HUES6 (cell line): ENCODE data around the gene SYNJ1.
"Not testable (repeated sequence)": the region's sequence is repeated elsewhere in the genome, so short reads cannot be mapped to it uniquely, and the experiment has no call there.

Experiments used
- H3K27ac ChIP-seq: 2 replicates; pipeline ENCODE4 v1.7.0; 2013; ENCODE audit warnings: low read depth, mild to moderate bottlenecking, low read length, inconsistent platforms
- H3K27me3 ChIP-seq: 2 replicates; pipeline ENCODE4 v1.6.1; 2013; ENCODE audit warnings: low read length; ENCODE audit not compliant: control insufficient read depth, insufficient read depth
- H3K36me3 ChIP-seq: 2 replicates; pipeline ENCODE4 v1.6.1; 2013; ENCODE audit warnings: low read length; ENCODE audit not compliant: control insufficient read depth, insufficient read depth
- H3K4me1 ChIP-seq: 2 replicates; pipeline ENCODE4 v1.6.1; 2013; ENCODE audit warnings: low read length; ENCODE audit not compliant: control insufficient read depth, insufficient read depth
- H3K4me3 ChIP-seq: 2 replicates; pipeline ENCODE4 v1.5.1; 2013; ENCODE audit warnings: low read depth, low read length
- H3K9ac ChIP-seq: one replicate; pipeline ENCODE4 v1.6.1; 2013; ENCODE audit warnings: mild to moderate bottlenecking, low read length
- H3K9me3 ChIP-seq: 2 replicates; pipeline ENCODE4 v1.6.1; 2013; ENCODE audit warnings: low read depth, low read length; ENCODE audit not compliant: control insufficient read depth, insufficient read depth

SYNJ1 gene

DNA sequence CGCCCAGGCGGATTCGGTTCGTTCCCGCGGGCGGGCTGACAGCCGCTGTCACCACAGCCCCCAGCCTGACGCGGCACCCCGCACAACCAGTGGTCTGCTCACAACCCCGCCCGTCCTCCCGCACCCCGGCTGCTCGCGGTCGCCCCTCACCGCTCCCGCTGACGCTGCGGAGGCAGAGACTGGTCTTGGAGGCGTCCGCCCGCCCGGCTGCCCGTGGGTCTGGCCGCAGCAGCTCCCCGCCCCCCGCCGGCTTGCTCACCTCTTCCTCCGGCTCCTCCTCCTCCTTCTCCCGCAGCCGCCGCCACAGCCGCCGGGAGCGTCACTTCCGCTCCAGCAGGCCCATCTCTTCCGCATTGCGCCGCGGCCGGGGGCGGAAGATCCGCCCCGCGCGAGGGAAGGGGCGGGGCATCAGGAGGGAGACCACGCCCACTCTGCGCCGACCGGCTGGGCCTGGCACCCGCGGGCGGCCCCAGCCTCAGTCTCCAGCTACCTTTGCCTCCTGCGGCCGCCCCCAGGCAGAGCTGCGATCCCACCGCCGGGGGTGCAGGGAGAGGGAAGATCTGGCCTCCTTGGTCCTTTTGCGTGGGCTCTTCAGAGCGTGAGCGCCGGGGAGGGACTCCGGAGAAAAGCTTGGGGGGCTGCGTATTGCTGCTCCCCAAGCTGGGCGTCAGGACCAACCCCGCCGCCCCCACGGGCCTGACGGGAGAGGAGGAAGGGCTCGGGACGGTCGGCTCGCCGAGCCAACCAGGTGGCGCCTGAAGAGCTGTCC is at the start of gene SYNJ1:
SYNJ1 (minus strand) TSS at position 327 of the 769 bp plus-strand sequence. CDS start 1,118 bp downstream, outside the sequence.
- H3K4me1 ChIP-seq = peaks cover 3% of the 10 kb centered on the region; the same call in 1 of the 2 replicates
- no peaks in the 10 kb centered on the region for H3K27me3 ChIP-seq
- H3K27ac ChIP-seq = peak within 1 kb of the TSS; percentile 26; the same call in 1 of the 2 replicates
- H3K9ac ChIP-seq = peak within 1 kb of the TSS; percentile 59
- 0 out of 2 replicates have a peak, but pooled peaks cover 4% of the 10 kb centered on the region for H3K36me3 ChIP-seq
- no peaks in the 10 kb centered on the region for H3K9me3 ChIP-seq
- H3K4me3 ChIP-seq = peak within 1 kb of the TSS; percentile 95

- Histone ChIP-seq H3K36me3 (no peaks in the 10 kb centered on the region), H3K27me3 (no peaks in the 10 kb centered on the region), H3K4me3 (no peak overlapping the region), H3K27ac (no peak overlapping the region), H3K9me3 (no peaks in the 10 kb centered on the region), H3K9ac (no peak overlapping the region), H3K4me1 (no peaks in the 10 kb centered on the region)
Measured at GRCh38 chr21:32777269-32777668, 49.5 kb upstream of the SYNJ1 start.

GRCh38 chr21:32776743-32777142 is 48.9 kb upstream of the SYNJ1 start:
- H3K9me3 ChIP-seq = no peaks in the 10 kb centered on the region
- no peak overlapping the region for H3K27ac ChIP-seq
- no peaks in the 10 kb centered on the region for H3K27me3 ChIP-seq
- H3K4me1 ChIP-seq = no peaks in the 10 kb centered on the region
- no peak overlapping the region for H3K9ac ChIP-seq
- H3K36me3 ChIP-seq = no peaks in the 10 kb centered on the region
- H3K4me3 ChIP-seq = no peak overlapping the region

- H3K27ac ChIP-seq, H3K9ac ChIP-seq, H3K4me1 ChIP-seq, H3K27me3 ChIP-seq, H3K9me3 ChIP-seq: not testable (repeated sequence)
- Histone ChIP-seq H3K36me3 (peaks cover 15% of the 10 kb centered on the region), H3K4me3 (peak overlapping the region; percentile 99)
Measured at GRCh38 chr21:32773048-32773344, 45.2 kb upstream of the SYNJ1 start.

DNA sequence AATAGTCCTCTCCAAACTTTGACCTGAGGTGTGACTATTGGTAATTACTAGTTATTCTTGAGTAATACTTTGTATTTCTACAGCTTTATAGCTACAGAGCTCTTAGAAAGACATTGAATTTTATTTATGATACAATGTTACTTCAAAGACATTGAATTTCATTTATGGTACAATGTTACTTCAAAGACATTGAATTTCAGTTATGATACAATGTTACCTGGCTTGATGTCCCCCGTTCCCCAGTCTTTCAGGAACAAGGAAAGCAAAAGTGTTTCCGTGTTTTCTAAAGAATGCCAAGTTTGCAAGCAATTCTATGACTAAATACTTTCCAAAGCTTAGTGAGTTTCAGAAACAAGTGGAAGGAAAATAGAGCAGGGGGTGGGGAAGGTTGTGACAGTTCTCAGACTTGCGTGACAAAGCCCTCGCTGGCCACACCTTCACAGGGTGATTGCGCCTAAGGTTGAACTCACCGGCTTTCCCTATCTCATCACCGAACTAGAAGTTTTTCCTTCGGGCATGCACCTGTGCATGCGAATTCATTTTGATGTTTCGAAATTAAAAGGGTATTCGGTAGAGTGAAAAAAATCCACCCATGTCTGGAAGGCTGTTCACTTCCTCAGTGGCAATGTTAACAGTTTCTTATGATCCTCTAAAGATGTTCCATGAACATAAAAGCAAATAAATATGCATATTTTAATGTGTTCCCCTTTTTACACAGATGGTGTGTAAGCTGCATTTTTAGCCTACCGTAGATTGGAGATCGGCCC is 44.7 kb upstream of the SYNJ1 start:
- Histone ChIP-seq H3K27me3 (no peaks in the 10 kb centered on the region), H3K9ac (peak overlapping the region; percentile 59), H3K4me1 (peaks cover 2% of the 10 kb centered on the region; the same call in 1 of the 2 replicates), H3K9me3 (no peaks in the 10 kb centered on the region; the same call in 1 of the 2 replicates), H3K27ac (no peak overlapping the region), H3K4me3 (peak overlapping the region; percentile 99), H3K36me3 (peaks cover 20% of the 10 kb centered on the region)

GRCh38 chr21:32770871-32771523 is 43.2 kb upstream of the SYNJ1 start:
- Histone ChIP-seq H3K27ac (peak overlapping the region; percentile 89), H3K4me1 (peaks cover 2% of the 10 kb centered on the region; the same call in 1 of the 2 replicates), H3K4me3 (peak overlapping the region; percentile 99), H3K9ac (peak overlapping the region; percentile 99), H3K36me3 (peaks cover 35% of the 10 kb centered on the region), H3K9me3 (no peaks in the 10 kb centered on the region; the same call in 1 of the 2 replicates), H3K27me3 (no peaks in the 10 kb centered on the region)

DNA sequence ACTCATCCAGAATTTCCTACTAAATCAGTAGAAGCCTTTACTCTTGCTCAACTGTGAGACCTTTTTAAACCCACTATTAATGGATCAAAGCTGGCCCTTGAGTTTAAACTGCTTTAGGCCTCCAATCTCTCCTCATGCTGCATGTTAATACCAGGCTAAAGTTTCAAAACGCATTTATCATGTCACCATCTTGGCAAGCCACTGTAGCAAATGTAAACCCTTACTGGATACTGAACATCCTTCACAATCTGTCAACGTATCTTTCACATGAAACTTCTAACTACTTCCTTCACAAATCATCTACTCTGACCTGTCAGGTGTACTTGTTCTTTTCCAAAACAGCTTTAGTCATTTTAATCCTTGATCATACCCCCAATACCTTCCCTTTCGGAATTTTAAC is 40.7 kb upstream of the SYNJ1 start:
- no peak overlapping the region for H3K9ac ChIP-seq
- no peaks in the 10 kb centered on the region for H3K27me3 ChIP-seq
- no peak overlapping the region for H3K27ac ChIP-seq
- H3K9me3 ChIP-seq = no peaks in the 10 kb centered on the region; the same call in 1 of the 2 replicates
- no peak overlapping the region for H3K4me3 ChIP-seq
- peaks cover 59% of the 10 kb centered on the region for H3K36me3 ChIP-seq
- peaks cover 2% of the 10 kb centered on the region; the same call in 1 of the 2 replicates for H3K4me1 ChIP-seq

GRCh38 chr21:32765058-32765457 is 37.2 kb upstream of the SYNJ1 start:
- no peaks in the 10 kb centered on the region; the same call in 1 of the 2 replicates for H3K9me3 ChIP-seq
- peaks cover 91% of the 10 kb centered on the region for H3K36me3 ChIP-seq
- H3K4me1 ChIP-seq = peaks cover under 1% of the 10 kb centered on the region; the same call in 1 of the 2 replicates

GRCh38 chr21:32764186-32764585 is 36.4 kb upstream of the SYNJ1 start:
- no peaks in the 10 kb centered on the region for H3K4me1 ChIP-seq
- H3K9me3 ChIP-seq = no peaks in the 10 kb centered on the region; the same call in 1 of the 2 replicates
- peaks cover 95% of the 10 kb centered on the region for H3K36me3 ChIP-seq
- H3K27me3 ChIP-seq = no peaks in the 10 kb centered on the region
- no peak overlapping the region for H3K4me3 ChIP-seq
- H3K9ac ChIP-seq = no peak overlapping the region
- H3K27ac ChIP-seq = no peak overlapping the region

More at GRCh38 chr21:32765058-32765457, 37.2 kb upstream of the SYNJ1 start:
- Histone ChIP-seq H3K4me3 (no peak overlapping the region), H3K27ac (no peak overlapping the region), H3K27me3 (no peaks in the 10 kb centered on the region), H3K9ac (no peak overlapping the region)

DNA sequence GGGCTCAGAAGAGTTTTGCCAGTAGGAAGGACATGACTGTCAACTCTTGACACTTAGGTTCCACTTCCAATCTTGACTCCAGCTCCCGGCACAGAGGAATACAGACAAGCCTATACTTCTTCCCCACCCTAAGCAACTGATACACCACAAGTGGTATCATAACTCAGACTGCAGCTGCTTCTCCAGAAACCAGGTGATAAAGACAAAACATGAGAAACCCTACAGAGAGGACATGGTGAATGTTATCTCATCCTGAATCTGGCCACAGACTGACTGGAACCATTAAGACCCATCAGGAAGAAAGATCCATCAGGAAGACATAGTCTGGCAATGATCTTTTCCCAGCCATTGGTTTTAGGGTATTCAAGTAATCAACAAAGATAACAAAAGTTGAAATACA is 30.0 kb upstream of the SYNJ1 start:
- peaks cover 8% of the 10 kb centered on the region; the same call in 1 of the 2 replicates for H3K4me1 ChIP-seq
- no peaks in the 10 kb centered on the region for H3K9me3 ChIP-seq
- H3K27me3 ChIP-seq = no peaks in the 10 kb centered on the region
- H3K4me3 ChIP-seq = no peak overlapping the region
- no peak overlapping the region for H3K27ac ChIP-seq
- H3K9ac ChIP-seq = no peak overlapping the region
- peaks cover 90% of the 10 kb centered on the region for H3K36me3 ChIP-seq
